HG03039 (cell line): ENCODE results near the gene KLK11.
"Not testable (repeated sequence)": the region's sequence is repeated elsewhere in the genome, so short reads cannot be mapped to it uniquely, and the experiment has no call there.

ENCODE experiments used
- ATAC-seq: cut with Tn5 transposase; IDR thresholded peaks from one replicate; pipeline ENCODE4 v1.9.1; 2021; ENCODE audit warnings: mild to moderate bottlenecking, moderate library complexity; ENCODE audit not compliant: unreplicated experiment

The KLK11 gene

DNA sequence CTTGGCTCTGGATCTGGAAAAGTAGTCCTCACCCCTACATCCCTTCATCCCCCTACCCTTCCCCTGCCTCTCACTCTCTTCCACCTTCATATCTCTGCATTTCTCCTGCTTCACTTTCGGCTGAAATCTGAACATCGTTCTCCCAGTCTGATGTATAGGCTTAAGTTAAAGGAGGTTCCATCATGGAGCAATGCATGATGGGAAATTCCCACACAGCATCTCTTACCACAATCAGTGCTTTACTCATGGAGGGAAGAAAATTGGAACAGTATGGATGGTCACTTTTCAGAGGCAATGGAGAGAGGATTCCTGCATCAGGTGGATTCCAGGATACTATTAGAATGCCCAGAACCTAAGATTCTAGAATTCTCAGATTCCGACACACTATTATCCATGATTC lies 18.9 kb downstream of the KLK11 start:
- ATAC-seq: no peak

DNA sequence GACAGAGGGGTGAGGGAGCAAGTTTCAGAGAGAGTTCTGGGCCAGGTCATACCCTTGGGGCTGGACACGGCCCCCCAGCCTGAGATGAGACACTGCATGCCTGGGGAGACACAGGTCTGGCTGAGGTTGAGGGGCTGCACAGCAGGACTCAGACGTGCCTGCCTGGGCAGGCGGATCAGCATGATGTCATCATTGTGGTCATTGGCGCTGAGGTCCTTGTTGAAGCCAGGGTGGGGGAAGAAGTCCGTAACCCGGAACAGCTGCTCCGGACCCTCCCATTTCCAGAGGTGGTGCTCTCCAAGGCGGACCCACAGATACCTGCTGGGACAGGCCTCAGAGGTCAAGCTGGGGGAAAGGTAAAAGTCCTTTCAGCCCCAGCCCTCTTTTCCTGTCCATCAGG lies 20.0 kb downstream of the KLK11 start:
- ATAC-seq: no peak

- no peak for ATAC-seq
Observed at GRCh38 chr19:51005248-51005647, 21.2 kb downstream of the KLK11 start.

- no peak for ATAC-seq
Observed at GRCh38 chr19:51003316-51003715, 23.1 kb downstream of the KLK11 start.

DNA sequence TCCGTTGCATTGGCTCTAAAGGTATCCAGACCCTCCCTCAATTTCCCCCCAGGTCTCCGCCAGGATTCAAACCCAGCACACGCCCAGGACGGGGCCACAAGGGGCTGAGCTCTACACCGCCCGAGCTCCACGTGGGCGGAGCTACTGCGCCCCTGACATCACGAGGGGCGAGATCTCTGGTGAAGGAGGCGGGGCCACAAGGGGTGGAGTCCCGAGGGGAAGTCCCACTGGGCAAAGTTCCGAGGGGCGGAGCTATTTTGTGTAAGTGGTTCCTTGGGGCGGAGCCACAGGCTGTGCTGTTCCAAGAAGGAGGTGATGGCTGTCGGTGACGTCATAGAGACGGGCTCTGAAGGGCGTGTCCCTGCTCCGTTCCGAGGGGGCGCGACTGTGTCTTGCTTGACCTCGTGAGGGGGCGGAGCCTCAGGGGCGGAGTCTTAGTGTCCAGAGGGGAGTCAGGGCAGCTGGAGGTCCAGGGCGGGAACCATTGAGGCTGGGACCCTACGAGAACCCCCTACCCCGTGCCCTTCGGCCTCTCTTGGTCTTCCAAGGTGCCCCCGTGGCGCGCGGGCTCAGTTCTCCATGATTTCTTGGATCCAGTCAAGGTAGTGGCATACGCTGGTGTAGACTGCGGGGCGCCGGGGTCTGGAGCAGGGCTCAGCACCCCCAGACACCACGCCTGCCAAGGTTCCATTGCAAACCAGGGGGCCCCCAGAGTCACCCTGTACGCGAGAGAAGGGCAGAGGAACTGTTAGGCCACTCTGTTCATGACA lies 23.7 kb downstream of the KLK11 start:
- ATAC-seq: no peak

- ATAC-seq: no peak
Observed at GRCh38 chr19:51002089-51002532, 24.3 kb downstream of the KLK11 start.

GRCh38 chr19:51001515-51001914 lies 24.9 kb downstream of the KLK11 start, which contains the start of gene KLK8:
Gene KLK8 (minus strand): TSS chr19:51001604. CDS start chr19:51001167, 437 bp downstream.
- no peak for ATAC-seq

DNA sequence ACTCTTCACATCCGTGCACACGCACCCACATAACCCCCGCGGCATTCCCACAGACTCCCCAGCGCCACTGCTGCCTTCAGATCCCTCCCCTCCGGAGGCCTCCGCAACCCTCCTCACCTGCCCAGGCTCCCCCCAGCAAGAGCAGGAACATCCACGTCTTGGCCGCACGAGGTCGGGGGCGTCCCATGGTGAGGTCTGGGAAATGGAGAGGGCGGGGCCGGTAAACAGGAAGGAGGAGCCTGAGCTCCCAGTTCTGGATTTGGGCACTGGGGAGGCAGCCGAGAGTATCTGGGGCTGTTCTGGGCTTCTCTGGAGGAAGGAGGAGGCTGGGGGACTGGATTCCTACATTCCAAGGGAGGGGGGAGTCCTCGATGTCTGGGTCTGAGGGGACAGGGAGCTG lies 25.4 kb downstream of the KLK11 start:
- no peak for ATAC-seq

- ATAC-seq: no peak
Observed at GRCh38 chr19:51000426-51000825, 26.0 kb downstream of the KLK11 start.

- ATAC-seq: no peak
Observed at GRCh38 chr19:50998686-50999085, 27.7 kb downstream of the KLK11 start.

DNA sequence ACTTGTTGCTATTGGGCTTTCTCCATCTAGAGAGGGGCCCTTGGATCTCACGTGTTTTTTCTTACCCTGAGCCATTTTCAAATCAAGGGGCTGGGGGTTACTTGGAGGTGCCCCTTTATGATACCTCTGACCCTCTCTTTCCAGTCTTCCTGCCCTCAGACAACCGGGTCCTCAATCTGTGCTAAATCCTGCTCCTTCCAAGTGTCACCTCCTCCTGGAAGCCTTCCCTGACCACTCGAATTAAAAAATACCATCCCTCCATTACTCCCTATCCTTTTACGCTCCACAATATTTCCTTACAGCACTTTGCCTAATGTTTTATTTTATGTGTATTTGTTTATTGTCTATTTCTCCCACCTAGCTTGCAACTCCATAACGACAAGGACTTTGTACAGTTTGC lies 28.4 kb downstream of the KLK11 start:
- ATAC-seq: no peak

DNA sequence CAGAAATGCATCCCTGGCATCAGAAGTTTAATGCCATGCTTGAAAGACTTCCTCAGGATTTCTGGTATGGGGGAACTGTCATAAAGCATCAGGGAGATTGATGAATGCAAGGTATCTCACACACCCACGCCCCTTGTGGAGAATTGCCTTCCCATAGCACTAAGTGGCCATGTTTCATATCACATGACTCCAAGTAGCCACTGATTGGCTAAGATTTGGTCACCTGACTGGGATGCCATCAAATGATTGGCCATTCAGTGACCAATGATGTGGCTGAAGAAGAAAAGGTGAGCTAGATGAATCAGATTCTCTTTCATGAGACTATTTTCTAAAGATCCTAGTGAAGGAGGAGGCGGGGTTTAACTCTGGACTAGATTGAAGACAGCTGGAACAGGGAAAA lies 32.3 kb downstream of the KLK11 start:
- ATAC-seq: no peak

GRCh38 chr19:50992666-50993035 lies 33.8 kb downstream of the KLK11 start:
- no peak for ATAC-seq

DNA sequence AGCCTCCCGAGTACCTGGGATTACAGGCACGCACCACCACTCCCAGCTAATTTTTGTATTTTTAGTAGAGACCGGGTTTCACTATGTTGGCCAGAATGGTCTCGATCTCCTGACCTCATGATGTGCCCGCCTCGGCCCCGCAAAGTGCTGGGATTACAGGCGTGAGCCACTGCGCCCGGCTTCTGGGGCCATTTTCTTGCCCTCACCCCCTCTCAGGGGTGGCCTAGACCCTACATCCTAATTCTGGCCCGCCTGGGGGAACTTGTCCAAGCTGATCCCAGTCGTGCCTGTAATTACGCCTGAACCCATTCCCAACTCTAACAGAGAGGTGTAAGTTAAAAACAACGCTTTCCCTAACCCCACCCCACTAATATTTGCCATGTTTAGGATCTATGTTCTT lies 42.0 kb downstream of the KLK11 start:
- ATAC-seq: not testable (repeated sequence)

DNA sequence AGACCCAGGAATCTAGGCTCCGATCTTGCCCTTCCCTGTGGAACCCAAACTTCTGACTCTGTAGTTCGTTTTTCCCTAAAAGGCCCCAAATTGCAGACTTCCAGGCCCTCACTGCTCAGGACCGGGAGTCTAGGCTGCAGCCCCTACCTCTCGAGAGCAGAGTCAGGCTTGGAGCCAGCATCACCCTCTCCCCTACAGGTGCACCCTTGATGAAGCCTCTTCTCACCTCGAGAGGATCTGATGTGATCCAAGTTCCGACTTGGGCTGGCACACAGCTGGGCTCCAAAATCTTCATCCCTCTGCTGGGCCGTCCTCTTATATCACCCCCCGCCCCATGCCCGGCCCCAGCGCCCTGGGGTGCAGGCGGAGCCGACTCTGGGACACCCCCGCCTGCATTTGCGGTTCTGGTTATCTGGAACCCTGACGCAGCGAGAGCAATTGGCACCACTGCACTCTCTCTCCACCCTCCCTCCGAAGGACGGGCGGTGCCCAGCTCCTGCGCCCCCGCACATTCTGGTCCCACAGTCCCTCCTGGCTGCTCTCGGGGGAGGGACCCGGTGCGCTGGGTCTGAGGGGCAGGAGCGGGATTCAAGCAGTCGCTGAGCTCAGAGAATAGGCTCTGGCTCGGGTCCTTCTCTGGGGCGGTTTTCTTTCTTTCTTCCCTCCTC lies 42.7 kb downstream of the KLK11 start, which contains the start of gene KLK7:
TSS of gene KLK7 (minus strand) at position 293 of the 668 bp plus-strand sequence. CDS start 1,518 bp downstream, outside the sequence.
- no peak for ATAC-seq

DNA sequence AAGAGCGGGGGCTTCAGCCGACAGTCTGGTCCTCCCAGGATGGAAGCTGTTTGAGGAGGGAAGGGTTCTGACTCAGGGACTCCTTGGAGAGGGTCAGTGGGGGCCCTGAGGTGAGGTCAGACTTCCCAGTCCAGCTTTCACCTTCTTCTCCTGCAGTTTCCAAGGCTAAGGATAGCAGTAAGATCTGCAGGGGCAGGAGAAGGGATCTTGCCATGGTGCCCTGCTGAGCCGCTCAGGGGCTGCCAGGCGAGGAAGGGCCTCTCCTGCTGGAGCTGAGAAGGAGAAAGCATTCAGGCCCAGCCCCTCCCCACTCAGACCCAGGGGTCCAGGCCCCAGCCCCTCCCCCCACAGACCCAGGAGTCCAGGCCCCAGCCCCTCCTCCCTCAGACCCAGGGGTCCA lies 44.2 kb downstream of the KLK11 start:
- no peak for ATAC-seq

GRCh38 chr19:50981587-50982146 lies 44.7 kb downstream of the KLK11 start:
- no peak for ATAC-seq

- no peak for ATAC-seq
Observed at GRCh38 chr19:50980208-50980607, 46.2 kb downstream of the KLK11 start.

DNA sequence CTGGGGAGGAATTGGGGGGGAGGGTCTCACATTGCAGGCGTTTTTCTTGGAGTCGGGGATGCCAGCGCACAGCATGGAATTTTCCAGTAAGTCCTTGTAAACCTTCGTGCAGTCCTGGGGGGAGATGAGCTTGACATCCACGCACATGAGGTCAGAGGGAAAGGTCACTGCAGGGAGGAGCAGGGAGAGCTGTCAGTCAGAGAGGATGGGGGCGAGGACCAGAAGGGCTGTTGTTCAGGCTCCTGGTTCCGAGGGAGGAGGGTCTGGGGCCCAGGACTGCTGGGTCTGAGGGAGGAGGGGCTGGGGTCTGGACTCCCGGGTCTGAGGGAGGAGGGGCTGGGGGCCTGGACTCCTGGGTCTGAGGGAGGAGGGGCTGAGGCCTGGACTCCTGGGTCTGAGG lies 46.7 kb downstream of the KLK11 start:
- no peak for ATAC-seq

DNA sequence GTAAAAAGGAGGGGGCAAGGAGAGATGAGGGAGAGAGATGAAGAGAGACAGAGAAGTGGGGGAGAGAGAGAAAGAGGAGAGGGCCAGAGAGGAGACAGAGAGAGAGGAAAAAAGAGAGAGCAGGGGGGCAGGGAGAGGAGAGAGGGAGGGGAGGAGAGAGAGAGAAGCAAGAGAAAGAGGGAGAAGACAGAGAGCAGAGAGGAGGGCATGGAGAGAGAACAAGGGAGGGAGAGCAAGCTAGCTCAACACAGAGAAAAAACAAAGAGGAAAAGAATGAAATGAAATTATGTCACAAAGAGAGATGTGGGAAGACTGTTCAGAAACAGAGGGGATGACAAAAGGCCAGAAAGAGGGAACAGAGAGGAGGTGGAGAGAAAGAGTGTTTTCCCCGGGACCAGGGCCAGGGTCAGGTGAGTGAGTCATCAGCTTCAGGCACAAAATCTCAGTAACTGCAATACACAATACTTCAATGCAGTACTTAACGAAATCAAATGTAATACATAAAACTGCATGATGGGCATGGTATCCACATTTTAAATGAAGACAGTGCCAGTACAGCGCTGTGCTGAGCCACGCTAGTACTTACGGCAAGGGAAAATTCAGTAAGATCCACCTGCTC lies 47.5 kb downstream of the KLK11 start:
- no peak for ATAC-seq

DNA sequence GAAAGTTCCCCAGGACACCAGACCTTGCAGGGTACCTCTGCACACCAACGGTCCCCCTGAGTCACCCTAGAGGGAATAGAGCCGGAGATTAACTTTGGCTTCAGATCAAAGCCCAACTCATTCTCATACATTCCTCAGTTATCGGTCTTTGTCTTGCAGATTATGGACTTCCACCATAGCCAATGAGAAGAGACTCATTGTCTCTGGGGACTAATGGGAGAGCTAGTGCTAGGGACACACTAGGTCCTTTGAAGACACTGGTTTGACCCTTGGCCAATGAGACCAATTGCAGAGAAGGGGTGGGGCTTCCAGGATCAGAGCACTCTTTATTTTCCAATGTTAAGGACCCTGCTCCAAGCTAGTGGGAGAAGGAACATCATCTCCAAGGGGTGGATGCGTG lies 48.8 kb downstream of the KLK11 start:
- no peak for ATAC-seq

GRCh38 chr19:50975766-50976165 lies 50.6 kb downstream of the KLK11 start:
- ATAC-seq: no peak
